GM19455 (cell line): ENCODE data around the gene MUC13.

Experiments used
- ATAC-seq: cut with Tn5 transposase; IDR thresholded peaks from one replicate; pipeline ENCODE4 v1.9.1; 2021; ENCODE audit not compliant: unreplicated experiment

Gene MUC13

GRCh38 chr3:124951511-124952281 lies 17.1 kb upstream of the MUC13 start:
- no peak for ATAC-seq

- no peak for ATAC-seq
Measured at GRCh38 chr3:124950026-124950425, 15.5 kb upstream of the MUC13 start.

GRCh38 chr3:124942613-124943012 lies 8.1 kb upstream of the MUC13 start:
- ATAC-seq: no peak

GRCh38 chr3:124941771-124942170 lies 7.2 kb upstream of the MUC13 start:
- no peak for ATAC-seq

- ATAC-seq: no peak
Measured at GRCh38 chr3:124939661-124940060, 5.1 kb upstream of the MUC13 start.

GRCh38 chr3:124938896-124939295 lies 4.3 kb upstream of the MUC13 start:
- ATAC-seq: no peak

GRCh38 chr3:124937049-124937448 lies 2.5 kb upstream of the MUC13 start:
- no peak for ATAC-seq

GRCh38 chr3:124935794-124936542 lies 1.4 kb upstream of the MUC13 start:
- no peak for ATAC-seq

GRCh38 chr3:124935264-124935663 lies 713 bp upstream of the MUC13 start:
- no peak for ATAC-seq

- ATAC-seq: no peak
Measured at GRCh38 chr3:124928333-124929202, 6.0 kb downstream of the MUC13 start.

- ATAC-seq: no peak
Measured at GRCh38 chr3:124927574-124928045, 6.9 kb downstream of the MUC13 start.

GRCh38 chr3:124926426-124927101 lies 8.0 kb downstream of the MUC13 start:
- ATAC-seq: no peak

GRCh38 chr3:124924741-124925140 lies 9.8 kb downstream of the MUC13 start:
- ATAC-seq: no peak

GRCh38 chr3:124923833-124924232 lies 10.7 kb downstream of the MUC13 start:
- ATAC-seq: no peak

GRCh38 chr3:124920718-124921117 lies 13.8 kb downstream of the MUC13 start:
- no peak for ATAC-seq

- no peak for ATAC-seq
Measured at GRCh38 chr3:124919756-124920155, 14.8 kb downstream of the MUC13 start.

- no peak for ATAC-seq
Measured at GRCh38 chr3:124918524-124918923, 16.0 kb downstream of the MUC13 start.

- no peak for ATAC-seq
Measured at GRCh38 chr3:124916837-124917409, 17.6 kb downstream of the MUC13 start.

GRCh38 chr3:124915254-124915653 lies 19.3 kb downstream of the MUC13 start:
- no peak for ATAC-seq

GRCh38 chr3:124907957-124908356 lies 26.6 kb downstream of the MUC13 start:
- ATAC-seq: no peak
